Mammary epithelial cell (primary cell): Measurements from ENCODE around the gene EFCAB10.

ENCODE experiments used
- EZH2 ChIP-seq: IDR thresholded peaks from 2 replicates; pipeline ENCODE4 v1.6.1; 2012; ENCODE audit warnings: low read length, inconsistent platforms, borderline replicate concordance
- TF ChIP-seq, protein P1 (sequence below), 2 donors: IDR thresholded peaks in 1 of 2; conservative IDR thresholded peaks in 1 of 2; 2 replicates each; pipeline ENCODE4 v1.5.1; 2011 to 2012; ENCODE audit warnings: inconsistent platforms in 2 of 2, low read length in 2 of 2, mild to moderate bottlenecking in 2 of 2, control low read depth in 1 of 2, low read depth in 1 of 2; ENCODE audit not compliant: insufficient read depth in 1 of 2; ENCODE audit errors: extremely low read depth in 1 of 2

DNA sequence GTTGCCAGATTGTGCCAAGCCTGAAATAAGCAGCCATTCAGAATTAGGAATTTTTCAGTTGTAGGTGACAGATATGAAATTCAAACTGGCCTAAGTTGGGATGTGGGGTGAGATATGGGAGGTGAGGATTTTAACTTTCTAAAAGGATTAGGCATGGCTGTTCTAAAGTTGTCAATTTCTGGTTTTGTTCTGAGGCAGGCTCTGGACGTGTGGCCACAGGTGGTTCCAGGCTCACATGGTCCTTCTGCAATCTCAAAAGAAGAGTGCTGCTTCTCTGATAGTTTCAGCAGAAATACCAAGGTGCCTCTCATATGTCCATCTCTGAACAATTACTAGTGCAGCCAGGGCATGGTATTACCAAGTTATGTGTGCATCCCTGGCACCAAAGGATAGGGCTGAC is 21.4 kb downstream of the EFCAB10 start:
- no peak for TF ChIP-seq EZH2
- TF ChIP-seq, protein P1, sequence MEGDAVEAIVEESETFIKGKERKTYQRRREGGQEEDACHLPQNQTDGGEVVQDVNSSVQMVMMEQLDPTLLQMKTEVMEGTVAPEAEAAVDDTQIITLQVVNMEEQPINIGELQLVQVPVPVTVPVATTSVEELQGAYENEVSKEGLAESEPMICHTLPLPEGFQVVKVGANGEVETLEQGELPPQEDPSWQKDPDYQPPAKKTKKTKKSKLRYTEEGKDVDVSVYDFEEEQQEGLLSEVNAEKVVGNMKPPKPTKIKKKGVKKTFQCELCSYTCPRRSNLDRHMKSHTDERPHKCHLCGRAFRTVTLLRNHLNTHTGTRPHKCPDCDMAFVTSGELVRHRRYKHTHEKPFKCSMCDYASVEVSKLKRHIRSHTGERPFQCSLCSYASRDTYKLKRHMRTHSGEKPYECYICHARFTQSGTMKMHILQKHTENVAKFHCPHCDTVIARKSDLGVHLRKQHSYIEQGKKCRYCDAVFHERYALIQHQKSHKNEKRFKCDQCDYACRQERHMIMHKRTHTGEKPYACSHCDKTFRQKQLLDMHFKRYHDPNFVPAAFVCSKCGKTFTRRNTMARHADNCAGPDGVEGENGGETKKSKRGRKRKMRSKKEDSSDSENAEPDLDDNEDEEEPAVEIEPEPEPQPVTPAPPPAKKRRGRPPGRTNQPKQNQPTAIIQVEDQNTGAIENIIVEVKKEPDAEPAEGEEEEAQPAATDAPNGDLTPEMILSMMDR (conservative IDR thresholded peaks at IDR 0.05 in 1 of 2, IDR thresholded peaks at IDR 0.05 in 1 of 2; ENCODE audit: extremely low read depth in 1 of 2, insufficient read depth in 1 of 2, low read depth in 1 of 2, low read length in 2 of 2): no peak
